Kidney (tissue), 14 donors: Measurements from ENCODE around the gene MAPK1. TPM values are rescaled to one million over a fixed set of nuclear protein-coding genes. Genes with fewer than 3 reads are reported as not detected.
A peak's percentile ranks its signal among the peaks of the same experiment; 100 is the strongest.

Experiments used
- DNase-seq, 5 donors: peaks; one replicate each; pipeline ENCODE4 v3.0.0-alpha.2; 2013 to 2020
- FAIRE-seq: peaks from 2 replicates; lab custom pipeline; 2012; peaks lifted over from hg19 to GRCh38; lab: Jason Lieb, UNC
- H3K27ac ChIP-seq, 2 donors: one replicate each; pipeline ENCODE4 v1.7.0; 2013; ENCODE audit warnings: low read depth in 2 of 2, low read length in 2 of 2, inconsistent platforms in 1 of 2
- H3K27me3 ChIP-seq: one replicate; pipeline ENCODE4 v1.7.1; 2013; ENCODE audit warnings: low read length, inconsistent platforms; ENCODE audit not compliant: control insufficient read depth, insufficient read depth
- H3K36me3 ChIP-seq, 3 donors: one replicate each; pipeline versions ENCODE4 v1.7.0 to v1.7.1; 2013; ENCODE audit warnings: low read length in 3 of 3, control low read depth in 1 of 3, inconsistent platforms in 1 of 3; ENCODE audit not compliant: insufficient read depth in 3 of 3, control insufficient read depth in 2 of 3
- H3K4me1 ChIP-seq, 3 donors: one replicate each; pipeline versions ENCODE4 v1.7.0 to v1.7.1; 2013; ENCODE audit warnings: low read length in 3 of 3, inconsistent platforms in 1 of 3, low read depth in 1 of 3; ENCODE audit not compliant: control insufficient read depth in 2 of 3, insufficient read depth in 2 of 3
- H3K4me3 ChIP-seq, 3 donors: one replicate each; pipeline versions ENCODE4 v1.7.0 to v1.8.1; 2013; ENCODE audit warnings: low read length in 3 of 3, control low read depth in 1 of 3, inconsistent platforms in 1 of 3
- H3K9ac ChIP-seq, 3 donors: one replicate each; pipeline versions ENCODE4 v1.7.0 to v1.7.1; 2013; ENCODE audit warnings: low read length in 3 of 3, control low read depth in 1 of 3, inconsistent platforms in 1 of 3
- H3K9me3 ChIP-seq, 3 donors: one replicate each; pipeline versions ENCODE4 v1.7.0 to v1.7.1; 2013; ENCODE audit warnings: low read length in 3 of 3, control low read depth in 1 of 3, inconsistent platforms in 1 of 3; ENCODE audit not compliant: control insufficient read depth in 2 of 3, insufficient read depth in 1 of 3
- intact Hi-C: fragments of 100-400 bp; cut with DNase I; formaldehyde crosslinking; loops from one replicate; pipeline ENCODE4 v1.11.1; 2022
- polyA plus RNA-seq: library from polyadenylated mRNA; stranded (reverse); fragments of 350-450 nt; fragmentation: Illumina TruSeq; extraction: RNeasy Lipid Tissue Mini Kit (QIAGEN cat#74804); gene quantifications from one replicate; pipeline ENCODE4 v1.2.3, GENCODE V29; 2014; ENCODE audit warnings: low read depth, low replicate concordance; ENCODE audit not compliant: insufficient read depth
- total RNA-seq: library from RNA; stranded (reverse); fragmentation: NEBNext Ultra II Directional; extraction: Animal tissue kit (Norgen Biotek cat#: 25700); gene quantifications from one replicate; pipeline ENCODE4 v1.2.1, GENCODE V29; 2021
- TF ChIP-seq, protein P1 (sequence below): IDR thresholded peaks from 3 replicates; pipeline ENCODE4 v1.5.1; 2012; ENCODE audit warnings: mild to moderate bottlenecking, moderate library complexity, borderline replicate concordance; ENCODE audit not compliant: insufficient read depth; ENCODE audit errors: extremely low read depth
- donor health status: control.
- donor health status: control.
- donor health status: control.
- donor health status: control.
- donor health status: control.
- donor health status: DM: yes; HTN: yes; CAD: no.
- donor health status: Normal renal cell carcinoma (clear cell type).

Gene MAPK1
- total and polyA plus RNA-seq, 2 donors from 2014 or later: 21.3 to 128 TPM

DNA sequence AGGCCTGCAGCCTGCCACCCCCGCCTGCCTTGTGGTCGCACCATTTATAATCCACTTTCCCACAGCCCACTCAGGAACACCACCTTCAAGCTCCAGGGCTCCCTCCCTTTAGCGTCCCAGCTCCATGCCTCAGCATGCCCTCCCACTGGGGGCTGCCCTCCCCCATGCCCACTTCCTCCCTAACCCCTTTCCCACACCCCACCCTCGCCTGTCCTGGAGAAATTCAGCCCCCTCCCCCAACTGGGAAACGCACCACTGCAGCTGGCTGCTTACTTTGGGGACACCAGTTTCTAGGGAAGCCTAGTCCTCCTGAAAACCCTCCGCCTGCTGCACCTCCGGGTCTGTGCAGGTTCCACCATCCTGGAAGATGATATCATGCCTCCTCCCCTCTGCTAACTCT is 128.5 kb downstream of the MAPK1 start:
- TF ChIP-seq, protein P1, sequence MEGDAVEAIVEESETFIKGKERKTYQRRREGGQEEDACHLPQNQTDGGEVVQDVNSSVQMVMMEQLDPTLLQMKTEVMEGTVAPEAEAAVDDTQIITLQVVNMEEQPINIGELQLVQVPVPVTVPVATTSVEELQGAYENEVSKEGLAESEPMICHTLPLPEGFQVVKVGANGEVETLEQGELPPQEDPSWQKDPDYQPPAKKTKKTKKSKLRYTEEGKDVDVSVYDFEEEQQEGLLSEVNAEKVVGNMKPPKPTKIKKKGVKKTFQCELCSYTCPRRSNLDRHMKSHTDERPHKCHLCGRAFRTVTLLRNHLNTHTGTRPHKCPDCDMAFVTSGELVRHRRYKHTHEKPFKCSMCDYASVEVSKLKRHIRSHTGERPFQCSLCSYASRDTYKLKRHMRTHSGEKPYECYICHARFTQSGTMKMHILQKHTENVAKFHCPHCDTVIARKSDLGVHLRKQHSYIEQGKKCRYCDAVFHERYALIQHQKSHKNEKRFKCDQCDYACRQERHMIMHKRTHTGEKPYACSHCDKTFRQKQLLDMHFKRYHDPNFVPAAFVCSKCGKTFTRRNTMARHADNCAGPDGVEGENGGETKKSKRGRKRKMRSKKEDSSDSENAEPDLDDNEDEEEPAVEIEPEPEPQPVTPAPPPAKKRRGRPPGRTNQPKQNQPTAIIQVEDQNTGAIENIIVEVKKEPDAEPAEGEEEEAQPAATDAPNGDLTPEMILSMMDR: no peak
- Histone ChIP-seq H3K27me3 (no peaks in the 10 kb centered on the region), H3K9me3 (no peaks in the 10 kb centered on the region), H3K27ac (no peak overlapping the region), H3K4me3 (no peak overlapping the region), H3K9ac (no peak overlapping the region), H3K4me1 (peaks cover 0 to 10% (median 0%) of the 10 kb centered on the region in 3 donors), H3K36me3 (no peaks in the 10 kb centered on the region)
- intact Hi-C loops: no loop called here
- DNase-seq (peak in 1 of 5 donors; percentile 14), FAIRE-seq (no peak)

DNA sequence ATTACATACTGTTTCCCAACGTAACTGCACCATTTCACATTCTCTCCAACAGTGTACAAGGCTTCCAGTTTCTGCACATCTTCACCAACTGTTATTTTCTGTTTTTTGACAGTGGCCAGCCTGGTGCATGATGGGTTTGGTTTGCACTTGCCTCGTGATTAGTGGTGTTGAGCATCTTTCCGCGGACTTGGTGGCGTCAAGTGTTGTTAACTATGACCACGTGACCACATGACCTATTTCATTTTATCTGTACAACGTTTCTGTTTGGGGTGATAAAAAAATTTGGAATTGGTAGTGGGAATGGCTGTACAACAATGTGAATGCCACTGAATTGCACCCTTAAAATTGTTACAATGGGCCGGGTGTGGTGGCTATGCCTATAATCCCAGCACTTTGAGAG is 129.4 kb downstream of the MAPK1 start:
- Histone ChIP-seq H3K4me3 (no peak overlapping the region), H3K9me3 (no peaks in the 10 kb centered on the region), H3K4me1 (peaks cover 0 to 10% (median 0%) of the 10 kb centered on the region in 3 donors), H3K27ac (no peak overlapping the region), H3K27me3 (no peaks in the 10 kb centered on the region), H3K36me3 (no peaks in the 10 kb centered on the region), H3K9ac (no peak overlapping the region)
- TF ChIP-seq, protein P1: no peak
- no peak for FAIRE-seq
- no peak for DNase-seq
- intact Hi-C loops: no loop called here

- Histone ChIP-seq H3K27me3 (no peaks in the 10 kb centered on the region), H3K27ac (no peak overlapping the region), H3K4me3 (no peak overlapping the region), H3K9ac (no peak overlapping the region), H3K36me3 (no peaks in the 10 kb centered on the region), H3K4me1 (peaks cover 0 to 10% (median 0%) of the 10 kb centered on the region in 3 donors), H3K9me3 (no peaks in the 10 kb centered on the region)
- no peak for FAIRE-seq
- TF ChIP-seq, protein P1: no peak
- intact Hi-C loops: no loop called here
- DNase-seq: no peak
Observed at GRCh38 chr22:21736948-21737347, 130.5 kb downstream of the MAPK1 start.

DNA sequence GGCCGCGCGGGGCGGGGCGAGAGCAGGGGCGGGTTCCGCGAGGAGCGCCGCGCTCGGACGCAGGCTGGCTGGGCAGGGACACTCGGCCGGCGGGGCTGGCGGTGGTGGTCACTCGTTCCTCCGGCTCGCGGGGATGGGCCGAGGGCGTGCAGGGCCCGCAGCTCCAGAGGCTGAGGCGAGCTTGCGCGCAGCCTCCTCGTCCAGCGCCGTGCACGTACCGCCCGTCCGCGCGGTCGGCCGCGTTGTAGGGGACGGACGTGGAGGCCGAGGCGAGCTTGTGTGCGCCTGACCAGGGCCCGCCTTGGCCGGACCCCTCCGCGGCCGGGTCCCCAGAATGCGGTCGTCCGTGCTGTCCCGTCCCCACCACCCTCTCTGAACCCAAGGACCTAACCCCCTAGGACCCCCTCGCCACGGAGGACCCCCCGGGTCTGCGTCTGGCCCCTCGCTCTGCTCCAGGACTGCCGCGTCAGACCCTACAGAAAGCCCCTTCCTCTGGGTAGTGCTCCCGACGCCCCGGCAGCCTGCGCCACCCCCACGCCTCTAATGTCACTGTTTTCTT is 131.3 kb downstream of the MAPK1 start:
- intact Hi-C loops: no loop called here
- H3K4me3 ChIP-seq: peak overlapping the region; percentile 40 to 61 (median 58)
- no peaks in the 10 kb centered on the region for H3K9me3 ChIP-seq
- no peaks in the 10 kb centered on the region for H3K36me3 ChIP-seq
- no peak for DNase-seq
- no peak overlapping the region for H3K9ac ChIP-seq
- no peak overlapping the region for H3K27ac ChIP-seq
- no peak for FAIRE-seq
- no peaks in the 10 kb centered on the region for H3K27me3 ChIP-seq
- peaks cover 0 to 10% (median 0%) of the 10 kb centered on the region in 3 donors for H3K4me1 ChIP-seq
- TF ChIP-seq, protein P1: no peak
